ENCODE data around the gene DHX8.

Gene DHX8

DNA sequence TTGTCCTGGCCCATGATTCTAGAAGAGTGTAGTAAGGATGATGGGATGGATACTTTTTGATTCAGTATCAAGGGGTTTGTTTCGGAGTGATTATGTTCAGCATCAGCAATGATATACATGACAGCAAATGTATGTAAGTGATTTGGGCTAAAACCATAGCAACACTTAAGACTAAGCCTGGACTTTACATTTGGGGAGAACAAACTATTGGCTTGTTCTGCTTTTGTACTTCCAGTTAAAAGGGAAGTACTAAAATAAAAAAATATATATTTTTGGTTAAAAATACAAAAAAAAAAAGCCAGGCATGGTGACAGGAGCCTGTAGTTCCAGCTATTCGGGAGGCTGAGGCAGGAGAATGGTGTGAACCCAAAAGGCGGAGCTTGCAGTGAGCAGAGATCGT lies 20.5 kb upstream of the DHX8 start:
- no peak for TF ChIP-seq EZH2 (IDR thresholded peaks at IDR 0.05; ENCODE audit: borderline replicate concordance, low read depth, low read length, severe bottlenecking)
- TF ChIP-seq, protein P1, sequence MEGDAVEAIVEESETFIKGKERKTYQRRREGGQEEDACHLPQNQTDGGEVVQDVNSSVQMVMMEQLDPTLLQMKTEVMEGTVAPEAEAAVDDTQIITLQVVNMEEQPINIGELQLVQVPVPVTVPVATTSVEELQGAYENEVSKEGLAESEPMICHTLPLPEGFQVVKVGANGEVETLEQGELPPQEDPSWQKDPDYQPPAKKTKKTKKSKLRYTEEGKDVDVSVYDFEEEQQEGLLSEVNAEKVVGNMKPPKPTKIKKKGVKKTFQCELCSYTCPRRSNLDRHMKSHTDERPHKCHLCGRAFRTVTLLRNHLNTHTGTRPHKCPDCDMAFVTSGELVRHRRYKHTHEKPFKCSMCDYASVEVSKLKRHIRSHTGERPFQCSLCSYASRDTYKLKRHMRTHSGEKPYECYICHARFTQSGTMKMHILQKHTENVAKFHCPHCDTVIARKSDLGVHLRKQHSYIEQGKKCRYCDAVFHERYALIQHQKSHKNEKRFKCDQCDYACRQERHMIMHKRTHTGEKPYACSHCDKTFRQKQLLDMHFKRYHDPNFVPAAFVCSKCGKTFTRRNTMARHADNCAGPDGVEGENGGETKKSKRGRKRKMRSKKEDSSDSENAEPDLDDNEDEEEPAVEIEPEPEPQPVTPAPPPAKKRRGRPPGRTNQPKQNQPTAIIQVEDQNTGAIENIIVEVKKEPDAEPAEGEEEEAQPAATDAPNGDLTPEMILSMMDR (IDR thresholded peaks at IDR 0.05; ENCODE audit: borderline replicate concordance, extremely low read depth, low read length, poor library complexity, severe bottlenecking) = no peak
- no peaks in the 10 kb centered on the region for H3K9me3 ChIP-seq (ENCODE audit: insufficient read depth, low read length, severe bottlenecking)
- H3K9ac ChIP-seq (ENCODE audit: low read depth, low read length) = no peak overlapping the region
- no peaks in the 10 kb centered on the region for H3K36me3 ChIP-seq (ENCODE audit: insufficient read depth, low read length)
- no peak overlapping the region for H3K4me3 ChIP-seq (ENCODE audit: low read depth in 1 of 2, low read length in 2 of 2)
- peaks cover 10% of the 10 kb centered on the region for H3K27me3 ChIP-seq (ENCODE audit: insufficient read depth, low read length, poor library complexity)
- no peaks in the 10 kb centered on the region for H4K20me1 ChIP-seq (ENCODE audit: insufficient read depth, low read length)
- ATAC-seq (ENCODE audit: insufficient read depth, low read depth) (no peak), DNase-seq (no peak)
- no peak overlapping the region for H2AFZ ChIP-seq (ENCODE audit: low read depth, low read length)
- no peaks in the 10 kb centered on the region for H3K4me1 ChIP-seq (ENCODE audit: insufficient read depth, low read length)
- no peak overlapping the region for H3K4me2 ChIP-seq (ENCODE audit: insufficient read depth, low read length)
- H3K27ac ChIP-seq (ENCODE audit: low read length) = no peak overlapping the region
- H3K79me2 ChIP-seq (ENCODE audit: insufficient read depth, low read length) = no peaks in the 10 kb centered on the region

GRCh38 chr17:43464046-43464445 lies 19.7 kb upstream of the DHX8 start:
- Histone ChIP-seq H4K20me1 (ENCODE audit: insufficient read depth, low read length) (no peaks in the 10 kb centered on the region), H3K27ac (ENCODE audit: low read length) (no peak overlapping the region), H3K27me3 (ENCODE audit: insufficient read depth, low read length, poor library complexity) (peaks cover 10% of the 10 kb centered on the region), H3K9me3 (ENCODE audit: insufficient read depth, low read length, severe bottlenecking) (no peaks in the 10 kb centered on the region), H3K9ac (ENCODE audit: low read depth, low read length) (no peak overlapping the region), H3K4me3 (ENCODE audit: low read depth in 1 of 2, low read length in 2 of 2) (no peak overlapping the region), H3K79me2 (ENCODE audit: insufficient read depth, low read length) (no peaks in the 10 kb centered on the region), H2AFZ (ENCODE audit: low read depth, low read length) (no peak overlapping the region), H3K36me3 (ENCODE audit: insufficient read depth, low read length) (no peaks in the 10 kb centered on the region), H3K4me2 (ENCODE audit: insufficient read depth, low read length) (no peak overlapping the region), H3K4me1 (ENCODE audit: insufficient read depth, low read length) (no peaks in the 10 kb centered on the region)
- ATAC-seq (ENCODE audit: insufficient read depth, low read depth) (no peak), DNase-seq (no peak)
- TF ChIP-seq, protein P1 (IDR thresholded peaks at IDR 0.05; ENCODE audit: borderline replicate concordance, extremely low read depth, low read length, poor library complexity, severe bottlenecking) = no peak
- no peak for TF ChIP-seq EZH2 (IDR thresholded peaks at IDR 0.05; ENCODE audit: borderline replicate concordance, low read depth, low read length, severe bottlenecking)

- DNase-seq (no peak), ATAC-seq (ENCODE audit: insufficient read depth, low read depth) (no peak)
- TF ChIP-seq EZH2 (IDR thresholded peaks at IDR 0.05; ENCODE audit: borderline replicate concordance, low read depth, low read length, severe bottlenecking) = no peak
- TF ChIP-seq, protein P1 (IDR thresholded peaks at IDR 0.05; ENCODE audit: borderline replicate concordance, extremely low read depth, low read length, poor library complexity, severe bottlenecking) = no peak
- no peaks in the 10 kb centered on the region for H3K36me3 ChIP-seq (ENCODE audit: insufficient read depth, low read length)
- no peak overlapping the region for H2AFZ ChIP-seq (ENCODE audit: low read depth, low read length)
- H3K4me2 ChIP-seq (ENCODE audit: insufficient read depth, low read length) = no peak overlapping the region
- no peaks in the 10 kb centered on the region for H3K4me1 ChIP-seq (ENCODE audit: insufficient read depth, low read length)
- H3K27ac ChIP-seq (ENCODE audit: low read length) = no peak overlapping the region
- no peak overlapping the region for H3K9ac ChIP-seq (ENCODE audit: low read depth, low read length)
- H4K20me1 ChIP-seq (ENCODE audit: insufficient read depth, low read length) = no peaks in the 10 kb centered on the region
- no peaks in the 10 kb centered on the region for H3K79me2 ChIP-seq (ENCODE audit: insufficient read depth, low read length)
- no peak overlapping the region for H3K4me3 ChIP-seq (ENCODE audit: low read depth in 1 of 2, low read length in 2 of 2)
- H3K27me3 ChIP-seq (ENCODE audit: insufficient read depth, low read length, poor library complexity) = peaks cover 8% of the 10 kb centered on the region
- H3K9me3 ChIP-seq (ENCODE audit: insufficient read depth, low read length, severe bottlenecking) = no peaks in the 10 kb centered on the region
Observed at GRCh38 chr17:43465049-43465448, 18.7 kb upstream of the DHX8 start.

Data from DND-41 (cell line).